ENCODE results near the gene MYEOV. TPM values are rescaled to one million over a fixed set of nuclear protein-coding genes. Genes with fewer than 3 reads are reported as not detected.

The MYEOV gene
- total RNA-seq, 1 donor from 2014 or later, result not detected

DNA sequence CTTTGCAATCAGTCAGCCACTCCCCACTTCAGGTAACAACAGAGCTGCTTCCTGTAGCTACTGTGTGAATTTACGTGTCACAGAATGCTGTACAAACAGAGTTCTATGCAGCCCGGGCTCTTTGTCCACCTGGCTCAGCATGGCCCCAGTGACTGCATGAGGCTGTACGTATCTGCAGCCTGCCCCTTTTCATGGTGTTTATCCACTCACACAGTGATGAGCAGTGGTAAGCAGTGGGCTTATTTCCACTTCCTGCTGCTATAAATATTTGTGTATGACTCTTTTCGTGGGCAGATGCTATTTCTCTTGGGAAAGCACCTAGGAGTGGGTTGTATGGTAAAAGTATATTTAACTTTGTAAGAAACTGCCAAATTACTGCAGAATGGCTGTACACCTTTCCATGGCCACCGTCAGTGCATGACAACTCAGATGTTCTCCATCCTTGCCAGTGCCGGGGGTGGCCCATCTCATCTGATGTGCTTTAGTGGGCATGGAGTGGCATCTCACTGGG, 43.3 kb downstream of the MYEOV start:
- TF ChIP-seq, protein P1, sequence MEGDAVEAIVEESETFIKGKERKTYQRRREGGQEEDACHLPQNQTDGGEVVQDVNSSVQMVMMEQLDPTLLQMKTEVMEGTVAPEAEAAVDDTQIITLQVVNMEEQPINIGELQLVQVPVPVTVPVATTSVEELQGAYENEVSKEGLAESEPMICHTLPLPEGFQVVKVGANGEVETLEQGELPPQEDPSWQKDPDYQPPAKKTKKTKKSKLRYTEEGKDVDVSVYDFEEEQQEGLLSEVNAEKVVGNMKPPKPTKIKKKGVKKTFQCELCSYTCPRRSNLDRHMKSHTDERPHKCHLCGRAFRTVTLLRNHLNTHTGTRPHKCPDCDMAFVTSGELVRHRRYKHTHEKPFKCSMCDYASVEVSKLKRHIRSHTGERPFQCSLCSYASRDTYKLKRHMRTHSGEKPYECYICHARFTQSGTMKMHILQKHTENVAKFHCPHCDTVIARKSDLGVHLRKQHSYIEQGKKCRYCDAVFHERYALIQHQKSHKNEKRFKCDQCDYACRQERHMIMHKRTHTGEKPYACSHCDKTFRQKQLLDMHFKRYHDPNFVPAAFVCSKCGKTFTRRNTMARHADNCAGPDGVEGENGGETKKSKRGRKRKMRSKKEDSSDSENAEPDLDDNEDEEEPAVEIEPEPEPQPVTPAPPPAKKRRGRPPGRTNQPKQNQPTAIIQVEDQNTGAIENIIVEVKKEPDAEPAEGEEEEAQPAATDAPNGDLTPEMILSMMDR (IDR thresholded peaks at IDR 0.05; ENCODE audit: unreplicated experiment), result no peak
- Mint-ChIP-seq H3K4me3 (ENCODE audit: unreplicated experiment) (no peak overlapping the region), H3K9me3 (ENCODE audit: unreplicated experiment) (no peaks in the 10 kb centered on the region), H3K4me1 (ENCODE audit: unreplicated experiment) (no peaks in the 10 kb centered on the region), H3K27me3 (ENCODE audit: unreplicated experiment) (peaks cover 1% of the 10 kb centered on the region), H3K36me3 (ENCODE audit: low read depth, unreplicated experiment) (peaks cover 5% of the 10 kb centered on the region), H3K27ac (ENCODE audit: unreplicated experiment) (no peak overlapping the region)
- no peak for DNase-seq (ENCODE audit: low spot score)

DNA sequence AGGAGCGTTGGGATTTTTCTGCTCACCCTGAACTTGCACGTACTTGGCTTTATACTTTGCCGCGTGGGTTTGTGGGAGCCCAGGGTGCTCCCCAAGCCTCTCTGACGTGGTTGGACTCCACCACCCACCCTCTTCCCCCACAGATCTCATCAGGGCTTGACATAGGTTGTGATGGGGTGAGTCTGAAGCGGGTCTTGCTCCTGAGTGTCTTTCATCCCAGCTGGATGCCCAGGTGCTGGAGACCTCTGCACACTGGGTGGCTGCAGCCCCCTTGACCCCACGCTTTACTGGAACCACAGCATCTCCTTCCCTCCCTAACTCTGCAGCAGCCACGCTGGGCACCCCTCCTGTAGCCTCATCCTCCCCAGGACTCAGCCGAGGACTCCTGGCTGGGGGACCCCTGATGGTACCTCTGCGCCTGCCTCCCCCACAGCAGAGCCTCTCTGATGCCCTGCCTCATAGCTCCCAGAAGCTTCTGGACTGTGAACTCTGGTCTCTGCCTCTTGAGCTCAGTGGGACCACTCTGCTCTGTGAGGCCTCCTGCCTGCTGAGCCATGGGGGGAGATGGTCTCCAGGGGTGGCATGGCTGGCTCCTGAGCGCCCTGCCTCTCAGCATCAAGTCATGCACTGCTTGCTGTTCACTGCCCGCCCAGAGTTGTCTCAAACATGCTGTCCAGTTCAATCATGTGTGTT, 45.2 kb downstream of the MYEOV start:
- Mint-ChIP-seq H3K4me1 (ENCODE audit: unreplicated experiment) (no peaks in the 10 kb centered on the region), H3K9me3 (ENCODE audit: unreplicated experiment) (no peaks in the 10 kb centered on the region), H3K4me3 (ENCODE audit: unreplicated experiment) (no peak overlapping the region), H3K36me3 (ENCODE audit: low read depth, unreplicated experiment) (peaks cover 7% of the 10 kb centered on the region), H3K27me3 (ENCODE audit: unreplicated experiment) (peaks cover 1% of the 10 kb centered on the region), H3K27ac (ENCODE audit: unreplicated experiment) (no peak overlapping the region)
- TF ChIP-seq, protein P1 (IDR thresholded peaks at IDR 0.05; ENCODE audit: unreplicated experiment), result no peak
- DNase-seq (ENCODE audit: low spot score), result no peak

DNA sequence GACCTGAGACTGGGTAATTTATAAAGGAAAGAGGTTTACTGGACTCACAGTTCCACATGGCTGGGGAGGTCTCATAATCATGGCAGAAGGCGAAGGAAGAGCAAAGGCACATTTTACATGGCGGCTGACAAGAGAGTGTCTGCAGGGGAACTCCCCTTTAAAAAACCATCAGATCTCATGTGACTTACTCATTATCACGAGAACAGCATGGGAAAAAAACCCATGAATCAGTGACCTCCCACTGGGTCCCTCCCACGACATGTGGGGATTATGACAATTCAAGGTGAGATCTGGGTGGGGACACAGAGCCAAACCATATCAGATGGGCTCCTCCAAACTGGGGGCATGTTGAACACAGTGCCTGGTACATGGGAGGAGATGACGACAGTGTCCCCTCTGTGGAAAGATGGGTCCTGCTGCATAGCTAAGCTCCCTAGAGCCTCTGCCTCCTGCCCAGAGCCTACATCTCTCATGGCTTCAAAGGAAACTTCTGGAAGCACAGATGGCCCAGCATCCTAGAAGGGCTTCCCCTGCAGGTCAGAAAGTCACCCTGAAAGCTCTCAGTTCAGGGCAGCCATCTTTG, 46.1 kb downstream of the MYEOV start:
- H3K4me1 Mint-ChIP-seq (ENCODE audit: unreplicated experiment), result no peaks in the 10 kb centered on the region
- peaks cover 3% of the 10 kb centered on the region for H3K27me3 Mint-ChIP-seq (ENCODE audit: unreplicated experiment)
- H3K36me3 Mint-ChIP-seq (ENCODE audit: low read depth, unreplicated experiment), result peaks cover 7% of the 10 kb centered on the region
- no peak for DNase-seq (ENCODE audit: low spot score)
- H3K9me3 Mint-ChIP-seq (ENCODE audit: unreplicated experiment), result no peaks in the 10 kb centered on the region
- H3K4me3 Mint-ChIP-seq (ENCODE audit: unreplicated experiment), result no peak overlapping the region
- no peak overlapping the region for H3K27ac Mint-ChIP-seq (ENCODE audit: unreplicated experiment)
- TF ChIP-seq, protein P1 (IDR thresholded peaks at IDR 0.05; ENCODE audit: unreplicated experiment), result no peak

DNA sequence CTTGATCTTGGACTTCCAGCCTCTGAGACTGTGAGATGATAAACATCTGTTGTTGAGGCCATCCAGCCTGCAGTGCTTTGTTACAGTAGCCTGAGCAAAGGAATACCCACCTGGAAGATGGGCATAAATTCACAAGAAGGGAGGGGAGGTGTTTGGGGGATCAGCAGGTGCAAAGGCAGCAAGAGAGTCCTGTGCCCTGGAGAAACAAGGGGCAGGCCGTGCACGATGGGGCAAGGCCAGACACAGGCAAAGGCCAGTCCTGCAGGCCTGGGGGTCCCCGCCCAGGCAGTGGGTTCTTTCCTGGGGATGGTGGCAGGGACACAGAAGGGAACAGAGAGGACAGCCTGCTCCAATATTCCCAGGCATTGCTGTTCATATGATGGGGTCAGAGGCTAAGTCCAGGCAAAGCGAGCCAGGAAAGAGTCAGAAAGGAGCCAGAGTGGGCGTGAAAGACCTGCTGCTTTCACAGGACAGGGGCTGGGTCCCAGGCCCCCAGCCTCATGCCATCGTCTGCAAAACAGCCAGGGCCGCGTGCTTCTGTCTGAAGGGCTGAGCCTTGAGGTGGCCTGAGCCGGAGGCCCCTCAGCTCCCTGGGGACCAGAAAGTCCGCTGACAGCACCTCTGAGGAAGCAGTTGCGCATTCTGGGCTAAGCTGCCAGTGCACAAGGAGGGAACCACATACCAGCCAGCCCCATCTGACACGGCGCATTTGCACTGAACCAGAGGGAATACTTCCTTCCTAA, 48.8 kb downstream of the MYEOV start:
- peaks cover 7% of the 10 kb centered on the region for H3K36me3 Mint-ChIP-seq (ENCODE audit: low read depth, unreplicated experiment)
- no peak overlapping the region for H3K27ac Mint-ChIP-seq (ENCODE audit: unreplicated experiment)
- no peaks in the 10 kb centered on the region for H3K4me1 Mint-ChIP-seq (ENCODE audit: unreplicated experiment)
- DNase-seq (ENCODE audit: low spot score), result no peak
- H3K9me3 Mint-ChIP-seq (ENCODE audit: unreplicated experiment), result no peaks in the 10 kb centered on the region
- TF ChIP-seq, protein P1 (IDR thresholded peaks at IDR 0.05; ENCODE audit: unreplicated experiment), result no peak
- peaks cover 2% of the 10 kb centered on the region for H3K27me3 Mint-ChIP-seq (ENCODE audit: unreplicated experiment)
- H3K4me3 Mint-ChIP-seq (ENCODE audit: unreplicated experiment), result no peak overlapping the region

Measured in endothelial cell (in vitro differentiated cells).